ENCODE results near the gene COMT.
A peak's percentile ranks its signal among the peaks of the same experiment; 100 is the strongest.

The COMT gene

DNA sequence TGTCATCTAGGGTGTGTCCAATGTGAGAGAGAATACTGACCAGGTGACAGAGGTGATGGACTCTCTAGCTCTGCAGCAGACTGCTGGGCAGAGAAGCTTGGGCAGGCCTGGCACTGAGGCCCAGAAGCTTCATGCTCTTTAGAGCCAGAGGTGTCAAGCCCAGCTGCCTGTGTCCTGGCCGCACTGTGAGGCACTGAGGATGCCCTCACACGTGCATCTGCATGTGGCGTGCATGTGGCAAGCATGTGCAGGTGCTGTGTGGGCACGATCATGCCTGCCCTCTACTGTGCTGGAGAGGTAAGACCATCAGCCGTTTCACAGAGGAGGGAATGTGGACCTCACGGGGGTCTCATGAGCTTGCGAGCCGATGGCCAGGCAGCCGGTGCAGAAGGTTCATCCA, 15.9 kb downstream of the COMT start:
- no peak for DNase-seq (ENCODE audit: low read depth in 2 of 2)

DNA sequence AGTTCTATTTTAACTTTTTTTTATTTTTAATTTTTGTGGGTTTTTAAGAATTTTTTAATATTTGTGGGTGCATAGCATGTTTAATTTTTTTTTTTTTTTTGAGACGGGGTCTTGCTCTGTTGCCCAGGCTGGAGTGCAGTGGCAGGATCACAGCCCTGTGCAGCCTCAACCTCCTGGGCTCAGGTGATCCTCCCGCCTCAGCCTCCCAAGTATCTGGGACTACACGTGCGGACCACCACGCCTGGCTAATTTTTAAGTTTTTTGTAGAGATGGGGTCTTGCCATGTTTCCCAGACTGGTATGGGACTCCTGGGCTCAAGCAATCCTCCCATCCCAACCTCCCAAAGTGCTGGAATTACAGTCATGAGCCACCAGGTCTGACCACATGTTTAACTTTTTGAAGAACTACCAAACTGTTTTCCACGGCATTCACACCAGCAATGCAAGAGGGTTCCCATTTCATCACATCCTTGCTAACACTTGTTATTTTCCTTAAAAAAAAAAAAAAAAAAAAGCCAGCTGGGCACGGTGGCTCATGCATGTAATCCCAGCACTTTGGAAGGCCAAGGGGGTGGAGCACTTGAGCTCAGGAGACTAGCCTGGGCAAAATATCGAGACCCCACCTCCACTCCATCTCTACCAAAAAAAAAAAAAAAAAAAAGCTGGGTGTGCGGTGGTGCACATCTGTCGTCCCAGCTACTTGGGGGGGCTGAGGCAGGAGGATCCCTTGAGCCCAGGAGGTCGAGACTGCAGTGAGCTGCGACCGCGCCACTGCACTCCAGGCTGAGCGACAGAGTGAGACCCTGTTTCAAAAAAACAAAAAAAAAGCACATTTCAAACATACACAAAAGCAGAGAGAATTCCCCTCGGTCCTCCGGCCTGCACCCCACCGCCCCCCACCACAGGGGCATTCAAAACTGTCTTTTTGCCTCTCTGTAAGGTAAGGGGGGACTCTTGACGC, 16.8 kb downstream of the COMT start:
- DNase-seq (ENCODE audit: low read depth in 2 of 2): no peak

DNA sequence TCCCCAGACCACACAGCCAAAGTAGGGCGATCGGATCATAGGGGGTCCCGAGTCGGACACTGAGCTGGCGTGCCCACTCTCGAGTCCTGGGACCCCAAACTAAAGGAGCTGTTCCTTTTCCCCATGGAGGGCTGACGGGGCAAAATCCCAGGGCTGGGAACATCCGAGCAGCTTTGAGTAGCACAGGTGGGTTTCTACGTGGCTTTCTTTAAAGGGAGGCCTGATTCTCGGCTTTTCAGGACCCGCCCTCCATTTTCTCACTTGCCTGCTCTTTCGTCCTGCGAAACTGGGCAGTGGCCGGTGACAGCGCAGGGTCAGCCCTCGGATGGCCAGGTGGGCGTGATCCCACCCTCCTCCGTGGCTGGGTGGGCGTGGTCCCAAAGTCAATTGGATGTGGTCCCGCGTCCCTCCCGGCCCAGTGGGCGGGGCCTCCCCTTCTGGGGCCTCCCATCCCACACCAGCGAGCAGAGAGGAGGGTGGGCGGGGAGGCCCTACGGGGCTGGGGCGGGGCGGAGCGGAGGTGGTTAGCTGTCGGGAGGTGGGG, 17.5 kb downstream of the COMT start:
- DNase-seq (ENCODE audit: low read depth in 2 of 2): no peak

DNA sequence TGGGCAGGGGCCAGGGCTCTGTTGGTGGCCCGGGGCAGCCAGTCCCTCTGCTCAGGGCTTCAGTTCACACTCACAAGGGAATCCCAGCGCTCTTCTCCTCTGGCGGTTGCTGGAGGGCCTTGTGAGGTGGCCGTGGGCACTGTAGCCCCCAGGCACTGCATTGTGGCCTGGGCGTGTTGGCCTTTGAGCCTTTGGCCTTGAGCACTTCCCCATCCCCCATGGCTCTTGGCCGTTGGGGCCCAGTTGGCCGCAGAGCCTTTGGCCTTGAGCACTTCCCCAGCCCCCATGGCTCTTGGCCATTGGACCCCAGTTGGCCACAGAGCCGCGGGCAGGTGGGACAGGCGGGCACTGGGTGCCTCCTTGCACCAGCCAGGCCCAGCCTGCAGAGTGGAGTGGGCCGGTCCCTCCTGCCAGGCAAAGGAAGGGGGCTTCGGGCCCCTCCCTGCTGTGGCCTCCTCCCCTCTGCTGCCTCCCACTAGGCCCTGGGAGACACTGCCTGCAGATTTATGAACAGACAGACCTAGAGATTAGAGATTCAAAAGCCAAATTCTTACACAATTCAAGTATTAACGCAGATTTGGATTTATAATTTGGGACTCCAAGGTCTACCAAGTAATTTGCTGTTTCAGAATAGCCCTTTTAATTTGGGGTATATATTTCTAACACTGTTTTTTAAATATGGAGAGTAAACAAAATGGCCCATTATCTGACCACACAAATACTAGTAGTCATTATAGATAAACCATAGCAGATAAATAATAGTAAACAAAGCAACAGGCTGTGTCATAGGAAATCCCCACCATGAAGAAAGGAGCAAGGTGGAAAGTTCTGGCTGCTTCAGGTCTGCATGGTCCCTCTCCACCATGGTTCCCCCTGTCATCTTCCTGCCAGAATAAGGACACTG, 18.3 kb downstream of the COMT start:
- no peak for DNase-seq (ENCODE audit: low read depth in 2 of 2)

DNA sequence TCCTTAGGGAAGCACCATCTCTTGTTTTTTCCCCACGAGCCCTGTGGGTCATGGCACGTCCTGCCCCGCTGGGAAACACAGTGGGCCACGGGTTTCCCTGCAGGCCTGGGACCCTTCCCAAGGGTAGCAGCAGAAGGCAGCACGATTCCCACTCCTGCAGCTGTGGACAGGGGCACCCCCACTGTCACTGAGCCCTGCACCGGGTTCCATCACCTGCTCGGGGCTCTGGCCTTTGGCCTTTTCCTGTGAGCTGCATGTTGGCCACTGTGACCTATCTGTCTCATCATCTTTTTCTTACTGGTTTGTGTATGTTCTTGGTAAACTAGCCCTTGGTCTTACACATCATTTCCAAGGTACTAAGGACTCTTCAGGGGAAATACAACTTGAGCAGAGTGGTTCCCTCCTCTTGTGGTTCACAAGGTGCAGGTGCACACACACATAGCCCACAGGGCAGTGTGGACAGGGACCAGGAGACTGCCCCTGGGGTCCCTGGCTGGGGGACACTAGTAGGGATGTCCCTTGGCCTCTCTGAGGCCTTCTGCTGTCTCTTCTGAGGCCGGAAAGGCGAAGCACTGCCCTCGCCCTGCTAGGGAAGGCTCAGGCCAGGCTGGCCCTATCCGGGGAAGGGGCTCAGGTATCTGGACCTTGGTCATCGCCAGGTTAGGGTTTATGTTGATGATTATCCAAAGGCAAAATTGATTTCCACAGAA, 19.1 kb downstream of the COMT start:
- no peak for DNase-seq (ENCODE audit: low read depth in 2 of 2)

DNA sequence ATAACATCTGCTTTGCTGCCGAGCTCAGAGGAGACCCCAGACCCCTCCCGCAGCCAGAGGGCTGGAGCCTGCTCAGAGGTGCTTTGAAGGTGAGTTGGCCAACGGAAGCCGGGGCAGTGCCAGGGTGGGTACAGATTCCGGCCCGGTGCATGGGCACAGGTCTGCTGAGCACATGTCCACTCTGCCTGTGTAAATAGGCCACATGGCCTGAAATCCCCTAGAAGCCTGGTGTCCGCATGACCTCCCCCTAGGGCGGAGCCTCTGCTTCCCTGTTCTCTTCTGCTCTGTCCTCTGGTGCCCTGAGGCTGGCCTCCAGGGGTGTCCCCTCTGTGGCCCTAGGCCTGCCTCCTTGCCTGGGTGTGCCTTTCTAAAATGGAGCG, 19.6 kb downstream of the COMT start:
- DNase-seq (ENCODE audit: low read depth in 2 of 2): no peak

DNA sequence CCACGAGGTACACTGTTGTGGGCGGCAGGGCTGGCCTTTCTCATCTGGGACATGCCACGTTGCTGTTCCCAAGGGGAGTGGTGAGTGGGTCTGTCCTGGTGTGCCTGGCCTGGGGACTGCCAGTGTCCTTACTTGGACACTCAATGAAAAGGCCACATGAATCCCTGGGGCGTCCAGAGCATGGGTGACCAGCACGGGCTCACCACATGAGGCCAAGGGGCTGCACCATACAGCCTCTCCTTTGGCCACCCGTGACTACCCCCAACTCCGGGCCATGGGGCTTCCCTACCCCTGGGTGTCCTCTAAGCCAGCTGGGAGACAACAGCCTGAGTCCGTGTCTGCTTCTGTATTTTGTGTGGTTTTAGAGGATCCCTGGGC, 20.3 kb downstream of the COMT start:
- no peak for DNase-seq (ENCODE audit: low read depth in 2 of 2)

DNA sequence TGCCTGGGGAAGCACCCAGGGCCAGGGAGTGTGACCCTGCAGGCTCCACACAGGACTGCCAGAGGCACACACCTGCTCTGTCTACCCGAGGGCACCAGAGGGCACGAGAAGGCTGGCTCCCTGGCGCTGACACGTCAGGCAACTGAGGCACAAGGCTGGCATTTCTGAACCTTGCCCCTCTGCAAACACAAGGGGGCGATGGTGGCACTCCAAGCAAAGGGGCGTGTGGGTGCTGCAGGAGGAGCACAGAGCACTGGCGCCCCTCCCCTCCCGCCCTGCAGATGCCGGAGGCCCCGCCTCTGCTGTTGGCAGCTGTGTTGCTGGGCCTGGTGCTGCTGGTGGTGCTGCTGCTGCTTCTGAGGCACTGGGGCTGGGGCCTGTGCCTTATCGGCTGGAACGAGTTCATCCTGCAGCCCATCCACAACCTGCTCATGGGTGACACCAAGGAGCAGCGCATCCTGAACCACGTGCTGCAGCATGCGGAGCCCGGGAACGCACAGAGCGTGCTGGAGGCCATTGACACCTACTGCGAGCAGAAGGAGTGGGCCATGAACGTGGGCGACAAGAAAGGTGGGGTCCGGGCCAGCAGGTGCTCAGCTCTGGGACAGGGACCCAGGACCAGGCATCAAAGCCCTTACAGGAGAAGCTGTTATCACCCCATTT, 20.8 kb downstream of the COMT start:
- peak in 1 of 2 donors; percentile 9 for DNase-seq (ENCODE audit: low read depth in 2 of 2)

DNA sequence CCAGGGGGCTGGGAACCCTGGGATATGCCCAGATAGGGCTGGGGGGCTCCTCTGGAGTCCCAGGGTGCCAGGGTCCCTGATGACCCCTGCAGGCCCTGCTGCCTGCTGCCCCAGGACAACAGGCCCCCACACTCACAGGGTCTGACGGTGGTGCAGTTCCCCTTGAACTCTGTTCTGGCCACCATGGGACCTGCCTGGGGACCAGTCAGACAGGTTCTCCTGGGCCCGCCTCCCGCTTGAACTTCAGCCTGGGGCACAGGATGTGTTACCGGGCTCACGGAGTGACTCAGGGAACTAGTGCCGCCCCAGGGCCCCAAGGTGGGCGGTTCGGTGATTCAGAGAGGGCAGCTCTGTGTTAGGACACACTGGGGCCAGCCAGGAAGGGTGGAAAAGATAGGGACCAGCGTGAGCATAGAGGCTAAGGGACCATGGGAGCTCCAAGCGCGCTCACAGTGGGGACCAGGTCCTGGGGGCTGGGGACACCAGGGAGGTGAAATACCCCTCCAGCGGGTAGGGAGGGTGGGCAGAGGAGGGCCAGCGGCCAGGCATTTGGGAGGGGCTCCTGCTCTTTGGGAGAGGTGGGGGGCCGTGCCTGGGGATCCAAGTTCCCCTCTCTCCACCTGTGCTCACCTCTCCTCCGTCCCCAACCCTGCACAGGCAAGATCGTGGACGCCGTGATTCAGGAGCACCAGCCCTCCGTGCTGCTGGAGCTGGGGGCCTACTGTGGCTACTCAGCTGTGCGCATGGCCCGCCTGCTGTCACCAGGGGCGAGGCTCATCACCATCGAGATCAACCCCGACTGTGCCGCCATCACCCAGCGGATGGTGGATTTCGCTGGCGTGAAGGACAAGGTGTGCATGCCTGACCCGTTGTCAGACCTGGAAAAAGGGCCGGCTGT, 21.6 kb downstream of the COMT start:
- no peak for DNase-seq (ENCODE audit: low read depth in 2 of 2)

DNA sequence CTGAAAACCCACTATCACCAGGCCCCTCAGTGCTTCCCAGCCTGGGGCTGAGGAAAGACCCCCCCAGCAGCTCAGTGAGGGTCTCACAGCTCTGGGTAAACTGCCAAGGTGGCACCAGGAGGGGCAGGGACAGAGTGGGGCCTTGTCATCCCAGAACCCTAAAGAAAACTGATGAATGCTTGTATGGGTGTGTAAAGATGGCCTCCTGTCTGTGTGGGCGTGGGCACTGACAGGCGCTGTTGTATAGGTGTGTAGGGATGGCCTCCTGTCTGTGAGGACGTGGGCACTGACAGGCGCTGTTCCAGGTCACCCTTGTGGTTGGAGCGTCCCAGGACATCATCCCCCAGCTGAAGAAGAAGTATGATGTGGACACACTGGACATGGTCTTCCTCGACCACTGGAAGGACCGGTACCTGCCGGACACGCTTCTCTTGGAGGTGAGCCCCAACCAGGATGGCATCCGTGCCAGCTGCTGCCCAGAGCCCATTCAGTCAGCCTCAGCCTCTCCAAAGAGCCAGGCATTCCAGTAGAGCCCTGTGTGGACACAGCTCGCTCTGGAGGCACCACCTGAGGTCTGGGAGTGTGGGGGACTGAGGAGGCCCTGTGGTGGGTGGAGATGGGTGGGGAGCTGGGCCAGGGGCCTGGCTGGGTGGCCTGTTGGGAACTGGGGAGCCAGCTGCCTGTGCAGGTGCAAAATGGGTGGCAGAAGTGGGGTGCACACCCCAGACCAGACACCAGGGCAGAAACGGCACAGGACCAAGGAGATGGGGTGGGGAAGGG, 22.5 kb downstream of the COMT start:
- DNase-seq (ENCODE audit: low read depth in 2 of 2): no peak

DNA sequence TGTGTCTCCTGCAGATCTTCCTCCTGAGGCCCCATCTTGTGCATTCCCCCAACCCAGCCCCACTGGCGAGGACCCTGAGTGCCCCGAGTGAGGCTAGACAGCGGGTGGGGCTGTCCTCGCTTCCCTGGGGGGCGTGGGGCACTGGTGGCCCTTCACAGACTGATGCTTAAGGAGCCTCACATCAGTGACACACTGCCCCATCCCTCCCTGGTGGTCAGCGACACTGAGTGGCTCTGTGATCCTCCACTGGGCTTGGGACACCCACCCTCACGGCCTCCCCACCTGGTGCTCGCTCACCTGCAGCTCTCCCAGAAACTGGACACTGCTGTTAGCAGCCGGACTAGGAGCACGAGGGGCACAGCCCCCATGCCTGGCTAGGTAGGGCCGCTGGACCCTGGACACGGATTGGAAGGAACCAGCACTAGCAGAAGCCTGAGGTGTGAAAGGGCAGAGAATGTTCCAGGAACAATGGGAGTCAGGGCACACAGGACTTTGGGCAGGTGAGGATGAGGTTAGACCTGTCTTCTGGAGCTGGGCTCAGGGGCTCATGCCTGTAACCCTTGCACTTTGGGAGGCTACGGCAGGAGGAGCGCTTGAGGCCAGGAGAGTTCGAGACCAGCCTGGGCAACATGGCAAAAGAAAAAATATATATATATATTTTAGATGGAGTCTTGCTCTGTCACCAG, 23.3 kb downstream of the COMT start:
- DNase-seq (ENCODE audit: low read depth in 2 of 2): no peak

DNA sequence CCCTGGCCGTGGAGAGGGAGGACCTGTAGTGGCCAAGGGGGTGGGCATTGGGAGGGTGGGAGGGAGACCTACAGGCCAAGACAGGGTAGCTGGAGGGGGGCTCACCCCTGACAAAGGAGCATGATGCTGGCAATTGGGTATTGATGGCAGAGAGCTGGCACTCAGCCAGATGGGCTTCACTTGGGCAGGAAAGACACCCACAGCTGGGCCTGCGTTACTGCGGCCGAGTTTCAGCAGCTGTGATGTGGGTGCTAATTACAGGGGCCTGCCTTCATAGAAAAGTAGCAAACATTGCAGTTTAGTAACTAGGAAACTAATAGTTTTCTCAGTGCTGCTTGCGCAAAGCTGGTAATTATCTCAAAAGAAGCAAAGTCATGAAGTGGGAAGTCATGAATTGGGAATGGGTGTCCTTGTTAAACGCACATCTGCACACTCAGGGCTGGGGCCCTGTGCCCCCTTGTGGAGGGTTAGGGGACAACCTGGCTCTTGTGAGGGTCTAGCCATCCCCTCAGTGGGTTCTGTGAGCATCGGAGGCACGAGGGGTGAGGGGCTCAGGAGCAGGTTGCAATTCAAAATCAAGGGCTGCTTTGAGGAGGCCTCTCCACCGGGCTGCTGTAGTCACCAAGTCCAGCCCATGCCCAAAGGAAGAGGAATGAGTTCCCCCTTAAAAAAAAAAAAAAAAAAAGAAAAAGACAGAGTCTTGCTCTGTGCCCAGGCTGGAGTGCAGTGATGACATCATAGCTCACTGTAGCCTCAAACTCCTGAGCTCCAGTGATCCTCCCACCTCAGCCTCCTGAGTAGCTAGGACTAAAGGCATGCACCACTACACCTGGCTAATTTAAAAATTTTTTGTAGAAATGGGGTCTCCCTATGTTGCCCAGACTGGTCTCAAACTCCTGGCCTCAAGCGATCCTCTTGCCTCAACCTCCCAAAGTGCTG, 24.5 kb downstream of the COMT start:
- DNase-seq (ENCODE audit: low read depth in 2 of 2): no peak

DNA sequence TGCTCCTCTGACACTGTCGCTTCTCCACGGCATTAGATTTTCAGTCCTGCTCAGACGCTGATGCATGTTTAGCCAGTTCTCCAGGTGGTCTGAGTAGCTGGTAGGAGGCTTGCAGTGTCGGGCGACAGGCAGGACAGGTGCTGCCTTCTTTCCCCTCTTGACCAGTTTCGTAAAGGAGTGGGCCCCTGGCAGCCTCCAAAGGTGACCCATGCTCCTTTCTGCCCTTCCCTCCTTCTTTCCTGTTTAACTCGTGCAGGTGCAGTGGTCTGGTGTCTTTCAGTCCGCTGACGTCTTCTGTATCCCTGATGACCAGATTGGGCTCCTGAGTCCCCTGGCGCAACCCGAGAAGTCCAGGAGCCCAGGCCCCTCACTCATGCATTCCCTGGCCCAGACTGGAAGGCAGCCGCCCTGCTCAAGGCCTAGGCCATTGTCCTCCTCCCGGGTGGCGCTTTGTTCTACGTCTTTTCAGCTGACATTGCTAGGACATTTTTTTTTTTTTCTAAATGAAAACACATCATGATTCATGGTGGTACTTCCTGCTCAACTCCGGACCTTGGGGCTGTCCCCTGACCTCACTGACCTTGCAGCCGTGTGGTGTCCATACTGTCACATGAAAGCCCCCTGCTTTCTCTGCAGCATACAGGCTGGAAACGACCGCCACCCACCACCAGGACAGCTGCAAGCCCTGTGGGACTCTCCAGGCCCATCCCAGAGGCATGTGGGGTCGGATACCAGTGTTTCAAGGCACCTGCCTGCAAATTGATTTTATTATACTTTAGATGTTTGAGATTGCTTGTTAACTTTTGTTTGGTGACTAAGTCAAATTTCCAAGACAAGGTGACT, 25.6 kb downstream of the COMT start:
- DNase-seq (ENCODE audit: low read depth in 2 of 2): no peak

DNA sequence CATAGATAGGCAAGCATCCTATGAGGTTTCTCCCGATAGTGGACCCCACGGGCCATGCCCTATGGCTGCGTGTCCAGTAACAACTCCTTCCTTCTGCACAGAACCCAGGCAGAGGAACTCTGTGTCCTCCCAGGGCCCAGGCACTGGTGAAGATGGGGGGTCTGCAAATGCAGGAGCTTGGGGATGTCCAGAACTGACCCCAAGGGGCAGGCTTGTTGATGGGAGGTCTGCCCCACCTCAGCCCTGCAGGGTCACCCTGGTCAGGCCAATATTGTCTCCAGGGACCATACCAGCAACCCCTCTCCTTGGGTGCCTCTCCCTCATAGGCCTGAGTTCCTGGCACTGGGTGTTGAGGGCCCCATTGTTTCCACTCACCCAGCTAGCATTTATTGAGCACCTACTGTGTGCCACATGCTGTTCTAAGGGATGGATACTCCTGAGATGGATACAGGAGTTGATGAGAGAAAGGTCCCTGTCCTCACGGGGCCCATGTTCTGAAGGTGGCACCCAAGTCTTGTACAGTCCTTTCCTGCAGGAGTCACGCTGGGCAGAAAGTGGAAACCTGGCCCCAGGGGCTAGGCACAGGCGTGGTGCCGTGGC, 26.4 kb downstream of the COMT start:
- no peak for DNase-seq (ENCODE audit: low read depth in 2 of 2)

DNA sequence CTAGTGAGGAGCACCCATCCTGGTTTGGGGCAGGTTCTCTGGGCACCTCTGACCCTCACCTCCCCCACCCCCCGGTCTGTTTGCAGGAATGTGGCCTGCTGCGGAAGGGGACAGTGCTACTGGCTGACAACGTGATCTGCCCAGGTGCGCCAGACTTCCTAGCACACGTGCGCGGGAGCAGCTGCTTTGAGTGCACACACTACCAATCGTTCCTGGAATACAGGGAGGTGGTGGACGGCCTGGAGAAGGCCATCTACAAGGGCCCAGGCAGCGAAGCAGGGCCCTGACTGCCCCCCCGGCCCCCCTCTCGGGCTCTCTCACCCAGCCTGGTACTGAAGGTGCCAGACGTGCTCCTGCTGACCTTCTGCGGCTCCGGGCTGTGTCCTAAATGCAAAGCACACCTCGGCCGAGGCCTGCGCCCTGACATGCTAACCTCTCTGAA, 26.9 kb downstream of the COMT start:
- no peak for DNase-seq (ENCODE audit: low read depth in 2 of 2)

Data from stimulated activated CD4-positive, alpha-beta T cell treated with anti-CD3 and anti-CD28 coated beads, Interleukin-1b, Interleukin-23, amount 100 ng/mL, for 1 hour (primary cell).